ENCODE results near the gene DACT3. TPM values are rescaled to one million over a fixed set of nuclear protein-coding genes. Genes with fewer than 3 reads are reported as not detected.
A peak's percentile ranks its signal among the peaks of the same experiment; 100 is the strongest.

DACT3 gene
- total RNA-seq, 1 experiment from 2014 or later: 0.55 TPM

DNA sequence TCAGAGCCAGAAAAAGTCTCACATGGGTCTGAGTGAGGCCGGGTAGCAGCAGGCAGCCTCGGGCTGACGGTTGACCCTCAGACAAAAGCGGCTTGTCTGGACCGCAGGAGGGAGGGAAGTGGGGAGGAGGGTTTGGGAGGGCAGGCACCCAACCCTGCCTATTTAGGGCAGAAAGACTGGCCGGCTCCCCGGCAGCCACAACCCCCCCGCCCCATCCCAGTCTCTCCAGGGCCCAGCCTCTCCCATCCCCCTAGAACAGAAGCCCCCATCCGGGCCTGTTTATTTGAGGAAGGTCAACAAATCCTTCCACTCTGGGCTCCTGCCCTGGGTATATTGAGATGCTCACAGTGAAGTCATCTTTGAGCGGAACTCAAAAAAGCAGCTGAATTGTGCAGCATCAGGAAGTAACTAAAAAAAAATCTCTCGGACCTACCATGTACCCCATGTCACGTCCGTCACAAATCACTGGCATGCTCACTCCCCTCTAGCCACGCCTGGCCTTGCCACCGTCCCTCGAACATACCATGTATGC lies 6.3 kb downstream of the DACT3 start:
- Histone ChIP-seq H3K27me3 (ENCODE audit: control insufficient read depth, insufficient read depth, low read length) (peaks cover 32% of the 10 kb centered on the region), H3K4me3 (ENCODE audit: insufficient read depth, low read depth, low read length) (no peak overlapping the region), H3K36me3 (replicated peaks; ENCODE audit: control insufficient read depth, insufficient read depth, low read length) (no peaks in the 10 kb centered on the region)
- peak; percentile 82 for DNase-seq

DNA sequence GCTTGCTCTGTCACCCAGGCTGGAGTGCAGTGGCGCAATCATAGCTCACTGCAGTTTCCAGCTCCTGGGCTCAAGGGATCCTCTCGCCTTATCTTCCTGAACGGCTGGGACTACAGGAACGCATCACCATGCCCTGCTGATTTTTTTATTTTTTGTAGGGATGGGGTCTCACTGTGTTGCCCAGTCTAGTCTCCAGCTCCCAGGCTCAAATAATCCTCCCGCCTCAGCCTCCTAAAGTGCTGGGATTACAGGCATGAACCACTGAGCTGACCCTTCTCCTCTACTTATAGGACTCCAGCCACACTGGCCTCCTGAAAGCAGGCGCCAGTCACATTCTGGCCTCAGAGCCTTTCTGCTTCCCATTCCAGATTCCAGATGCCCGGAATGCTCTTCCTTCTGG lies 10.5 kb downstream of the DACT3 start:
- Histone ChIP-seq H3K4me3 (ENCODE audit: insufficient read depth, low read depth, low read length) (no peak overlapping the region), H3K27me3 (ENCODE audit: control insufficient read depth, insufficient read depth, low read length) (peaks cover 59% of the 10 kb centered on the region), H3K36me3 (replicated peaks; ENCODE audit: control insufficient read depth, insufficient read depth, low read length) (no peaks in the 10 kb centered on the region)
- no peak for DNase-seq

DNA sequence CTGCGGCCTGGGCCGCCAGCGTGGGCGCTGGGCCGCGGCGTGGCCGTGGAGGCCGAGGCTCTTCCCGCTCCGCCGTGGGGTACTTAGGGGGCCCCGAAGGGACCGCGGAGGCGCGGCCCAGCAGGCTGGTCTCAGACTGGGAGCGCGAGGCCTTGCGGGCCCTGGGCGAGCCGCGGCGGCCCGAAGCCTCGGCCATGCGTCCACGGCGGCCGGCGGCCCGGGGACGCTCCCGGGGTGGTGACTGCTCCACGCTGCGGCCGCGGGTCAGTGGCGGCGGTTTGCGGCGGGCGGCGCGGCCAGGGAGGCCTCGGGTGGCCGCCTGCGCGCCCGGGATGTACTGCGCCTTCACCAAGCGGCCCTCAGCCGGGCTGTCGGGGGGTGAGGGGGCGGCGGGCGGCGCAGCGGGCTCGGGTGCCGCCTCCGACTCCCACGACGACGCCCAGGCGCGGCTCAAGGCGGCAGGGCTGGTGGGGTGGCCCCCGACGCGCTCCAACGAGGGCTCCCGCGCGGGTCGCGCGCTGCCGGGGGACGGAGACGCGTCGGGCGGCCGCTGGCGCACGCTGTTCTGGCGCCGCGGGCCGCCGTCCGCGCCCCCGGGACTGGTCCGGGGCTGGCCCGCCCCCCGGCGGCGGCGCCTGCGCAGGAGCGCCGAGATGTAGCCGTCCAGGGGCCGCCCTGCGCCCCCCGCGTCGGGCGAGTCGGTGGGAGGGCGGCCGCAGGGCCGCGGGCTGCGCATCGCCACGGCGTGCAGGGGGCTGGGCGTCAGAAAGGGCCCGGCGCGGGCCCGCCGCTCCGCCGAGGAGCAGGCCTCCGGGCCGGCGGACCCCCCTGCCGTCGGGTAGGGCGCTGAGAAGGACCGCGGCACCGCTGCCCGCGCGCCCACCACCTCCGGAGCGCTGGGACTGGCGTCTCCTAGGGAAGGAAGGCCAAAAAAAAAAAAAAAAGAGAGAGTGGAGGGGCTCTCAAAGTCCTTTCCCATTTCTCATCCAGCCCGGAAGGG lies 11.7 kb downstream of the DACT3 start:
- peak overlapping the region; percentile 27; the same call in 1 of the 2 replicates for H3K4me3 ChIP-seq (ENCODE audit: insufficient read depth, low read depth, low read length)
- H3K36me3 ChIP-seq (replicated peaks; ENCODE audit: control insufficient read depth, insufficient read depth, low read length): no peaks in the 10 kb centered on the region
- H3K27me3 ChIP-seq (ENCODE audit: control insufficient read depth, insufficient read depth, low read length): peaks cover 69% of the 10 kb centered on the region
- DNase-seq: peak; percentile 94

DNA sequence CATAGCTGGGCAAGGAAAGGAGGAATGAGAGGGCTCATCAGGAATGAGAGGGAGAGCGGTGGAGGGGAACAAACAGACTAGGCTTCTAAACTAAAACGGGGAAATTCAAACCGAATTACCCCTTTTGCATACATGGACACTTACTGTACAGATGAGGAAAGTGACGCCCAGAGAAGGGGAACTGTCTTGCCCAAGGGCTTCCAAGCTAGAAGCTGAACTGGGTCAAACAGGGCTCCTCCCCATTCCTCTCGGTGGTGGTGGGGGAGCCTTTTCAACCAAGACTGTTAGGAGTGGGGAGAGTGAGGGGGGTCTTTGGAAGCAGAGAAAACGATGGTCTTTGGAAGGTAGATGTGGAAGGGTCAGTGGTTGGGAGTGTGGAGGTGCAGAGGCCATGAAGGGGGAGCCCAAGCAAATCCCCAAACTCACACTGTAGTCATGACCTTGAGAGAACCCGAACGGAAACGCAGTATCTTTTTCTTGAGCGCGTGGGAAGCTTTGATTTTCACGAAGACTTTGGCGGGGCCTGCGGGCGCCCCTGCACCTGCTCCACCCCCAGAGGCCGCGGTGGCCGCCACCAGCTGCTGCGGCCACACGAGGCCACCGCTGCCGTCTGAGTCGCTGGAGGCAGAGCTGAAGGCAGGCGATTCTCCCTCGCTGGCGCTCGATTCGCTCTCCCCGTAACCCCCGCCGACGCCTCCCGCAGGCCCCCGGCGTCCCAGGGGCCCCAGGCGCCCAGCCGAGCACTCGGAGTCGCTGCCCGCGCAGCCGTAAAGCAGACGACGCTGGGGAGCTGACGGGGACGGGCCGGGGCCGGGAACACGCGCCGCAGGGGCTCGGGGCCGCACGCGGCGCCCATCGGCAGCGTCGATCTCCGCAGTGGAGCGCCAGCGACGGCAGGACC lies 12.7 kb downstream of the DACT3 start:
- DNase-seq: peak; percentile 88
- Histone ChIP-seq H3K4me3 (ENCODE audit: insufficient read depth, low read depth, low read length) (peak overlapping the region; percentile 27; the same call in 1 of the 2 replicates), H3K36me3 (replicated peaks; ENCODE audit: control insufficient read depth, insufficient read depth, low read length) (no peaks in the 10 kb centered on the region), H3K27me3 (ENCODE audit: control insufficient read depth, insufficient read depth, low read length) (peaks cover 65% of the 10 kb centered on the region)

DNA sequence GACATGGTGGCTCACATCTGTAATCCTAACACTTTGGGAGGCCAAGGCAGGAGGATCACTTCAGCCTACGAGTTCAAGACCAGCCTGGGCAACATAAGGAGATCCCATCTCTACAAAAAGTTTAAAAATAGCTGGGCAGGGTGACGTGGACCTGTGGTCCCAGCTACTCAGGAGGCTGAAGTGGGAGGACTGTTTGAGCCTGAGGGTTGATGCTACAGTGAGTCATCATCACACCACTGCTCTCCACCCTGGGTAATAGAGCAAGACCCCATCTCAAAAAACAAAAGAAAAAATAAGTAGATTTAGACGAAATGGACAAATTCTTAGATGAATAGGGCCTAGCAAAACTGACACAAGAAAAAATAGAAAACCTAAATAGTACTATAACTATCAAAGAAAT lies 14.6 kb downstream of the DACT3 start:
- Histone ChIP-seq H3K36me3 (replicated peaks; ENCODE audit: control insufficient read depth, insufficient read depth, low read length) (no peaks in the 10 kb centered on the region), H3K27me3 (ENCODE audit: control insufficient read depth, insufficient read depth, low read length) (peaks cover 67% of the 10 kb centered on the region), H3K4me3 (ENCODE audit: insufficient read depth, low read depth, low read length) (no peak overlapping the region)
- DNase-seq: no peak

DNA sequence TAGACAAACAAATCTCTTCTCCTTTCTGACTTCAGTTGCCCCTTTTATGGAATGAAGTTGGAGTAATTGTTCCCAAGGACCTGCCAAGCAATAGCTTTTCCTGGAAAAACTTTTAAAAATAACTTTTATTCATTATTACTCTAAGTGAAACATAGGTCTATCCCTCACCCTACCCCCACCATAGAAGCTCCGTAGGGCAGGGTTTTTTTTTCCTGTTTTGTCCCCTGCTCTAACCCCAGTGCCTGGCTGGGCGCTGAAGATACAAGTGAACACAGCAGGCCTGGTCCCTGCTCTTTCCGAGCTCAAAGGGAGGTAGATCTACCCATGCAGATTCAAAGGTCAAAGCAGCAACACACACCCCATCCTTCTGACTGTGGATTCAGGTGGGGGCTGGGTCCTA lies 16.3 kb downstream of the DACT3 start:
- Histone ChIP-seq H3K4me3 (ENCODE audit: insufficient read depth, low read depth, low read length) (no peak overlapping the region), H3K27me3 (ENCODE audit: control insufficient read depth, insufficient read depth, low read length) (peaks cover 70% of the 10 kb centered on the region), H3K36me3 (replicated peaks; ENCODE audit: control insufficient read depth, insufficient read depth, low read length) (no peaks in the 10 kb centered on the region)
- DNase-seq: peak; percentile 33

DNA sequence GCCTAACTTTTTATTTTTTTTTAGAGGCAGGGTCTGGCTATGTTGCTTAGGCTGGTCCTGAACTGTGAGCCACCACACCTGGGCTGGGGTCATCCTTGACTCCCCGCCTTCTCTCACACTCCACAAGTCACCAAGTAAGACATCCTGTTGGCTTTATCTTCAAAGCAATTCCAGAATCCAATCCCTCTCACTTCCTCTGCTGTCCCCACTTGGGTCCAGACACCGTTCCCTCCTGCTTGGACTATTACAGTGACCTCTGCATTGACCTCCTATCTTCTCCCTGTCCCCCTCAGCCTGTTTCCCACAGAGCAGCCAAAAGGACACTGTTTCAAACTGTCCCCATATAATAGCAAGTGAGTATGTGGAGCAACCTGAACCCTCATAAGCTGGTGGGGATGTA lies 20.3 kb downstream of the DACT3 start:
- H3K27me3 ChIP-seq (ENCODE audit: control insufficient read depth, insufficient read depth, low read length): peaks cover 65% of the 10 kb centered on the region
- DNase-seq: no peak
- no peaks in the 10 kb centered on the region for H3K36me3 ChIP-seq (replicated peaks; ENCODE audit: control insufficient read depth, insufficient read depth, low read length)
- no peak overlapping the region for H3K4me3 ChIP-seq (ENCODE audit: insufficient read depth, low read depth, low read length)

DNA sequence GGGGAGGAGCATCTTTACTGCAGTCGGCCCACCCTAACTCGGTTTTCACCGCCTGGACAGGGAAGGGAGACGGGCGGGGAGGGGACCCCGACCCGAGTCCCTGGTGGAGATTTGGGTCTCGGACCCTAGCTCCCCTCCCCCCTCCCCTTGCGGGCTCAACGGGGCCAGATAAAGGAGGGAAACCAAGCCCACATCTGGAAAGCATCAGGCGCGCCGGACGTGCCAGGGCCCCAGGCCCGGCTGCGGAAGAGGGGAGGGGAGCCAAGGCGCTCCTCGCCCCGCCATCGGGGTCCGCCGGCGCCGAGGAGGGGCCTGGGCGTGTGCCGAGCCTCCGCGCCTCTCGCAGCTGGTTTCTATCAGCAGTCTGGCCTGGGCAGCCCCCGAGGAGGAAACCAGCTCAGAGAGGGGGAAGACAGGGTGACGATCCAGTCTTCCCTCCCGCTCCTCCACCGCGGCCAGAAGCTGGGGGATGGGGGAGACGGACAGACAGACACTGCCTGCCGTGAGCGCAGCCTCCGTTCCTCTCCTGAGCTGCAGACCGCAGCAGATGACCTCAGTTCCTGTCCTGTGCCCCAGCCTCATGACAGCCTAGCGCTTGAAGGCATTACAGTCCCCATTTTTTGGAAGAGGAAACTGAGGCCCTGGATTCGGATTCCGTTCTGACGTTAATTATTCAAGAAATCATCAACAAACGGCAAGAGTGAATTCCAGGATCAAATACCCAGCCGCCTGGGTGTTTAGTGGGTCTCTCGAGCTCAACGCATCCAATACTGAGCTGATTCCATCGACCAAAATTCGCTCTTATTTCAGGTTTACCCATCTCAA lies 21.4 kb downstream of the DACT3 start:
- peak; percentile 92 for DNase-seq
- peak overlapping the region; percentile 59 for H3K4me3 ChIP-seq (ENCODE audit: insufficient read depth, low read depth, low read length)
- peaks cover 63% of the 10 kb centered on the region for H3K27me3 ChIP-seq (ENCODE audit: control insufficient read depth, insufficient read depth, low read length)
- no peaks in the 10 kb centered on the region for H3K36me3 ChIP-seq (replicated peaks; ENCODE audit: control insufficient read depth, insufficient read depth, low read length)

DNA sequence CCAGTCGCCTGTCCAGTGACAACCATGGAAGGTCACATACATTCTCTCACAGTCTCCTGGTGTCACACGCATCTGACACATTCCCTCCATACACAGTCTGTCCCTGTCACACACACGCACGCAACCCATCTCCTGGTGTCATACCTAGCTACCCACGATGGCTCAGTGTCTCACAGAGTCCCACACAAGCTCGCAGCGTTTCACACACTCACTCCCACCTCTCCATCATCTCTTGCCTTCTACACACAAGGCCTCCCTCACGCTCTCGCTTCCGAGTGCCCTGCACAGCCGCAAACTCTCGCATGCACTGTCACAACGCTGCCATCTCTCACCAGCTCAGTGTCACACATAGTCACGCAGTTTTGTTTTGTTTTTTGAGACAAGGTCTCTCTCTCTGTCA lies 23.8 kb downstream of the DACT3 start:
- peaks cover 72% of the 10 kb centered on the region for H3K27me3 ChIP-seq (ENCODE audit: control insufficient read depth, insufficient read depth, low read length)
- no peak overlapping the region for H3K4me3 ChIP-seq (ENCODE audit: insufficient read depth, low read depth, low read length)
- no peaks in the 10 kb centered on the region for H3K36me3 ChIP-seq (replicated peaks; ENCODE audit: control insufficient read depth, insufficient read depth, low read length)
- no peak for DNase-seq

DNA sequence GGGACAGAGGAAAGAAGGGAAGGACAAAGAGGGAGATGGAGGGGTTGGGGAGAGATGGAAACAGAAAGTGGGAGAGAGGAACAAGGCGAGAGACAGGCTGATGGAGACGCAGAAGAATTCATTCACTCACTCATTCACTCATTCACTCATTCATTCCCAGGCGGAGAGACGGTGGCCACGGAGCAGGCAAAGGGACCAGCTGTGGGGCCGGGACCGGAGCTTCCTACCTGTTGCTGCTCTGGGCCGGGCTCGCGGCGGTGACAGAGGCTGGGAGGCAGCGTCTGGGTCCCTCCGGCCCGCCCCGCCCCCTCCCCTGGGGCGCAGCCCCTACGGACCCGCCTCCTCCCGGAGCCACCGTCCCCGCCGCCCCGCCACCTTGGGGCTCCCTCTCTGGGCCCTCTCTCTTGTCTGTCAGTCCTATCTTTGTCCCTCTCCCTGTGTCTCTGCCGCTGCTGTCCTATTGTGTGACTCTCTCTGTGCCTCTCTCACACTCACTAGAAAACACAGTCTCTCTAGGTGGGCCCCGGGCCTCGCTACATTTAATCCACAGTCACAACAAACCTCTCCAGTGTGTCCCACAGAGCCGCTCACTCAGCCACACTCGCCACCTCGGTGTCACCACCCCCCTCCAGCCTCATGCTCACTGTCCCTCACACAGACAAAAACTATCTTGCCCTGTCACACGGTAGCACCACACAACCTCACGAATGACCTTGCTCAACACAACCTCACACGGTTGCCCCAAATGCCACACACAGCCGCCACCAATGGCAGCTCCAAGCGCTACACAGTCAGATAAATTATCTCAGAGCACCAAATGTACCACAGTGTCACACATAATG lies 24.8 kb downstream of the DACT3 start, which contains the start of gene GNG8:
TSS of gene GNG8 (minus strand) at position 283 of the 842 bp plus-strand sequence. CDS start 1,520 bp downstream, outside the sequence.
- H3K36me3 ChIP-seq (replicated peaks; ENCODE audit: control insufficient read depth, insufficient read depth, low read length): no peaks in the 10 kb centered on the region
- peak; percentile 90 for DNase-seq
- peaks cover 72% of the 10 kb centered on the region for H3K27me3 ChIP-seq (ENCODE audit: control insufficient read depth, insufficient read depth, low read length)
- H3K4me3 ChIP-seq (ENCODE audit: insufficient read depth, low read depth, low read length): peak within 1 kb of the TSS; percentile 46; the same call in 1 of the 2 replicates

DNA sequence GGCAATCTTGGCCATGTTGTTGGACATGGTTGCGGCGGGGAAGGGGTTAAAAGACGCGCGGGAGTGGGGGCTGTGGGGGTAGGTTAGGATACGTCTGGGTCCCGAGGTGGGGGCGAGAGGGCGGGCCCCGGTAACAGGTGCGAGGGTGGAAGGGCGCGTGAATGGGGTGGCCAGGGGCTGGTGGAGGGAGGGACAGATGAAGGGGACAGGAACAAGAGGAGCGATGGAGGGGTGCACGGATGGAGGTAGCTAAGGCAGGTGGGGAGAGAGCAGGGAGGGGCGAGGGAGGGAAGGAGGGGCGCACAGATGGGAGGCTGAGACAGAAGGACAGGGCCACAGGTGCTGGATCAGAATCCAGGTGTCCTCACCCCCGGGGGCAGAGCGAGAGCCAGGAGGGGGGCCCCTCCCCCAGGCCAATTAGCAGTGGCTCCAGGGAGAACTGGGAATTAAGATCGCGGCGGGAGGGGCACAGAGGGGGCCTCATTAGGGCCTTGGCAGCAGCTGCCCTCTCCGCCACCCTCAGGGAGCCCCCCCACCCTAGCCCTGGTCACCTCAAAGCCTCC lies 26.2 kb downstream of the DACT3 start:
- Histone ChIP-seq H3K4me3 (ENCODE audit: insufficient read depth, low read depth, low read length) (peak overlapping the region; percentile 46), H3K36me3 (replicated peaks; ENCODE audit: control insufficient read depth, insufficient read depth, low read length) (no peaks in the 10 kb centered on the region), H3K27me3 (ENCODE audit: control insufficient read depth, insufficient read depth, low read length) (peaks cover 60% of the 10 kb centered on the region)
- peak; percentile 85 for DNase-seq

DNA sequence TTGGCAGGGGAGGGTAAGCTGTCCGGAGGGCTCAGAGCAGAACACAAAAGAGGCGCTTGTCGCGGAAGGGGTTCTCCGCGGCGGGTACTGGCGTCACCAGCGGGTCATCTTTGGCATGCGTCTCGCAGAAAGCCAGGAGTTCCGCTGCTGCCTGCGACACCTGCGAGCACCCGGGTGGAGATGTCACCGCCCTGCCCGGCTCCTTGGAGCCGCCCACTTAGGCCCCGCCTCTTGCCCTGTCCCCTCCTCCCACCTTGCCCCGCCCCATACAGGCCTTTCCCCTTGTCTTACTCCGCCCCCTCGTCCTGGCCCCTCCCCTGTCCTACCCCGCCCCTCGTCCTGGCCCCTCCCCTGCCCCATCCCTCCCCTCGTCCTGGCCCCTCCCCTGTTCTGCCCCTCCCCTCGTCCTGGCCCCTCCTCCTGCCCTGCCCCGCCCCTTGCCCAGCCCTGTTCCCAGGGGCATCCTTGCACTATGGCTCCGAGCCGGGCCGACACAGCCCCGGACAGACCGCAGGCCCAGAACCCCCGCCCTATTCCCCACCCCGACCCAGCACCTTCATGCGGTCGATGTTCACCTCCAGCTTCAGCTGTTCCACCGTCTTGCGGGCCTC lies 26.8 kb downstream of the DACT3 start:
- Histone ChIP-seq H3K36me3 (replicated peaks; ENCODE audit: control insufficient read depth, insufficient read depth, low read length) (no peaks in the 10 kb centered on the region), H3K4me3 (ENCODE audit: insufficient read depth, low read depth, low read length) (peak overlapping the region; percentile 46), H3K27me3 (ENCODE audit: control insufficient read depth, insufficient read depth, low read length) (peaks cover 54% of the 10 kb centered on the region)
- peak; percentile 100 for DNase-seq
